Nephron progenitor cell (in vitro differentiated cells): ENCODE measurements around the gene LRP8.

Experiments used
- DNase-seq: peaks from one replicate; pipeline ENCODE4 v3.0.0; 2021
- H3K27ac Mint-ChIP-seq: 2 replicates; pipeline ENCODE4 v1.8.0; 2021; ENCODE audit warnings: mild to moderate bottlenecking, moderate library complexity, mixed read lengths
- H3K27me3 Mint-ChIP-seq: 2 replicates; pipeline ENCODE4 v1.8.0; 2021; ENCODE audit warnings: mild to moderate bottlenecking, low read depth, mixed read lengths; ENCODE audit not compliant: poor library complexity
- H3K36me3 Mint-ChIP-seq: 2 replicates; pipeline ENCODE4 v1.8.0; 2021; ENCODE audit warnings: low read depth, mixed read lengths
- H3K4me1 Mint-ChIP-seq: 2 replicates; pipeline ENCODE4 v1.8.0; 2021; ENCODE audit warnings: mixed read lengths
- H3K4me3 Mint-ChIP-seq: 2 replicates; pipeline ENCODE4 v1.8.0; 2021; ENCODE audit warnings: mild to moderate bottlenecking, moderate library complexity, mixed read lengths
- H3K9me3 Mint-ChIP-seq: 2 replicates; pipeline ENCODE4 v1.8.0; 2021; ENCODE audit warnings: mild to moderate bottlenecking, moderate library complexity, mixed read lengths
- TF ChIP-seq, protein P1 (sequence below): fragments of 200-600 bp; sonication (generic); IDR thresholded peaks from 2 replicates; pipeline ENCODE4 v1.5.0; 2021; ENCODE audit warnings: antibody characterized with exemption

LRP8 gene

DNA sequence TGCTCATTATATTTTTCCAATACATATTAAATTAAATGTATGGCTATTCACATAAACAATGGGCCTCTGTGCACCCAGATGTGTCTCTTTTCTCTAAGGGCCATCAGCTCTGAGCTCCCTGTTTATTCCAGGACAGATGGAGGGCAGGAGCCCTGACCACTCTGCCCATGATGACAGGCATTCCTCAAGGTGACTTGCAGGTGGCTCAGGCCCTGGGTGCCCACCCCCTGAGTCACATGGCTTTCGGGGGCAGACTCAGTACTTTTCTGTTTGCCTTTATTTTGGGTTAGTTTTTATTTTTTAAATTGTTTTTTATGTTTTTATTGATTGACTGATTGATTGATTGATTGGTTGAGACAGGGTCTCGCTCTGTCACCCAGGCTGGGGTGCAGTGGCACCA lies 6.4 kb upstream of the LRP8 start:
- Mint-ChIP-seq H3K4me1 (peaks cover 6% of the 10 kb centered on the region), H3K27me3 (peaks cover 11% of the 10 kb centered on the region), H3K4me3 (no peak overlapping the region), H3K27ac (no peak overlapping the region), H3K36me3 (no peaks in the 10 kb centered on the region), H3K9me3 (no peaks in the 10 kb centered on the region)
- TF ChIP-seq, protein P1, sequence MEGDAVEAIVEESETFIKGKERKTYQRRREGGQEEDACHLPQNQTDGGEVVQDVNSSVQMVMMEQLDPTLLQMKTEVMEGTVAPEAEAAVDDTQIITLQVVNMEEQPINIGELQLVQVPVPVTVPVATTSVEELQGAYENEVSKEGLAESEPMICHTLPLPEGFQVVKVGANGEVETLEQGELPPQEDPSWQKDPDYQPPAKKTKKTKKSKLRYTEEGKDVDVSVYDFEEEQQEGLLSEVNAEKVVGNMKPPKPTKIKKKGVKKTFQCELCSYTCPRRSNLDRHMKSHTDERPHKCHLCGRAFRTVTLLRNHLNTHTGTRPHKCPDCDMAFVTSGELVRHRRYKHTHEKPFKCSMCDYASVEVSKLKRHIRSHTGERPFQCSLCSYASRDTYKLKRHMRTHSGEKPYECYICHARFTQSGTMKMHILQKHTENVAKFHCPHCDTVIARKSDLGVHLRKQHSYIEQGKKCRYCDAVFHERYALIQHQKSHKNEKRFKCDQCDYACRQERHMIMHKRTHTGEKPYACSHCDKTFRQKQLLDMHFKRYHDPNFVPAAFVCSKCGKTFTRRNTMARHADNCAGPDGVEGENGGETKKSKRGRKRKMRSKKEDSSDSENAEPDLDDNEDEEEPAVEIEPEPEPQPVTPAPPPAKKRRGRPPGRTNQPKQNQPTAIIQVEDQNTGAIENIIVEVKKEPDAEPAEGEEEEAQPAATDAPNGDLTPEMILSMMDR = no peak
- DNase-seq = no peak

- no peak overlapping the region for H3K4me3 Mint-ChIP-seq
- TF ChIP-seq, protein P1 = no peak
- H3K27me3 Mint-ChIP-seq = peaks cover 11% of the 10 kb centered on the region
- H3K27ac Mint-ChIP-seq = no peak overlapping the region
- peaks cover 11% of the 10 kb centered on the region for H3K4me1 Mint-ChIP-seq
- no peaks in the 10 kb centered on the region for H3K9me3 Mint-ChIP-seq
- DNase-seq = no peak
- H3K36me3 Mint-ChIP-seq = no peaks in the 10 kb centered on the region
These were observed 5.0 kb upstream of the LRP8 start for GRCh38 chr1:53332833-53333232.

DNA sequence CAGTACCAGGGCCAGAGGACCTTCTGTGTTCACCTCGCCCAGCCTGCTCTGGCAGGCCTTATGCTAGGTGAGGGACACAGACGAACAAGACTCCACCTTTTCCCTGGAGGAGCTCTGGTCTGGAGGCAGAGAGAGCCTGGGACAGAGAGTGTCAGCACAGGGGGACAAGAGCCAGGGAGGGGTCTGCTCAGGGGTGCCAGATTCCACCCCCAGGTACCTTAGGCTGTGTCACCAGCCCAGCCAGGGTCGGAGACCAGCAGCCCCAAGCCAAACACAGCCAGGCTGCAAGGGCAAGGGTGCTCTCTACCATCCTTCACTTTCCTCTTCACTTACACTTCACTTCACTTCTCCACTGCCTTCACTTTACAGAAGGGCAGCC lies 4.3 kb upstream of the LRP8 start:
- TF ChIP-seq, protein P1 = no peak
- no peak overlapping the region for H3K4me3 Mint-ChIP-seq
- H3K27ac Mint-ChIP-seq = no peak overlapping the region
- H3K27me3 Mint-ChIP-seq = peaks cover 11% of the 10 kb centered on the region
- H3K4me1 Mint-ChIP-seq = peaks cover 11% of the 10 kb centered on the region
- H3K9me3 Mint-ChIP-seq = no peaks in the 10 kb centered on the region
- no peaks in the 10 kb centered on the region for H3K36me3 Mint-ChIP-seq
- no peak for DNase-seq

GRCh38 chr1:53331446-53332185 lies 3.7 kb upstream of the LRP8 start:
- no peaks in the 10 kb centered on the region for H3K9me3 Mint-ChIP-seq
- H3K4me1 Mint-ChIP-seq = peaks cover 11% of the 10 kb centered on the region
- H3K36me3 Mint-ChIP-seq = no peaks in the 10 kb centered on the region
- H3K27me3 Mint-ChIP-seq = peaks cover 8% of the 10 kb centered on the region
- TF ChIP-seq, protein P1 = no peak
- DNase-seq = no peak
- H3K27ac Mint-ChIP-seq = no peak overlapping the region
- no peak overlapping the region for H3K4me3 Mint-ChIP-seq

GRCh38 chr1:53330819-53331218 lies 2.9 kb upstream of the LRP8 start:
- TF ChIP-seq, protein P1 = no peak
- H3K27me3 Mint-ChIP-seq = peaks cover 8% of the 10 kb centered on the region
- H3K4me1 Mint-ChIP-seq = peaks cover 15% of the 10 kb centered on the region
- no peak for DNase-seq
- H3K36me3 Mint-ChIP-seq = no peaks in the 10 kb centered on the region
- no peak overlapping the region for H3K4me3 Mint-ChIP-seq
- H3K27ac Mint-ChIP-seq = no peak overlapping the region
- H3K9me3 Mint-ChIP-seq = no peaks in the 10 kb centered on the region
